Measurements from ENCODE around the gene C4A. TPM values are rescaled to one million over a fixed set of nuclear protein-coding genes. Genes with fewer than 3 reads are reported as not detected.
A peak's percentile ranks its signal among the peaks of the same experiment; 100 is the strongest.
"Not testable (repeated sequence)": the region's sequence is repeated elsewhere in the genome, so short reads cannot be mapped to it uniquely, and the experiment has no call there.

The C4A gene
- 1 to 10 TPM; 3.8 to 5.4 TPM for total RNA-seq
- total RNA-seq: 0.46 to 0.68 reads per million in 2 donors

DNA sequence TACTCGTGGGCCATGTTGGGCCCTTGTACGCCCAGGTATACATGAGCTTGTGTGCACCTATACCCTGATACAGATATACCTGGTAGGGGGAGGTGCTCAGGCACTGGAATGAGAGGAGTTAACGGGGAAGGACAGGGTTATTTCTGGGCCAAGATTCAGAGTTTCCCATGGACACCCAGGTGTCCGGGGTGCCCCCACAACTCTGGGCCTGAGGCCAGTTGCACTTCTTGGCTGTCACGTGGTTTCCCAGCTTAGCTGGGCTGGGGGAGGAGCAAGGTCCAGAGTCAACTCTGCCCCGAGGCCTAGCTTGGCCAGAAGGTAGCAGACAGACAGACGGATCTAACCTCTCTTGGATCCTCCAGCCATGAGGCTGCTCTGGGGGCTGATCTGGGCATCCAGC lies at the start of gene C4A:
C4A (plus strand) TSS at position 314 of the 400 bp plus-strand sequence; CDS start at position 365, 51 bp downstream.
- not testable (repeated sequence) for H3K27ac Mint-ChIP-seq; H3K4me1 Mint-ChIP-seq; H3K9me3 ChIP-seq (ENCODE audit: control insufficient read depth, low read length, poor library complexity, severe bottlenecking); ATAC-seq; H3K27me3 Mint-ChIP-seq; DNase-seq; H3K4me3 Mint-ChIP-seq; H3K36me3 Mint-ChIP-seq (ENCODE audit: low read depth)

DNA sequence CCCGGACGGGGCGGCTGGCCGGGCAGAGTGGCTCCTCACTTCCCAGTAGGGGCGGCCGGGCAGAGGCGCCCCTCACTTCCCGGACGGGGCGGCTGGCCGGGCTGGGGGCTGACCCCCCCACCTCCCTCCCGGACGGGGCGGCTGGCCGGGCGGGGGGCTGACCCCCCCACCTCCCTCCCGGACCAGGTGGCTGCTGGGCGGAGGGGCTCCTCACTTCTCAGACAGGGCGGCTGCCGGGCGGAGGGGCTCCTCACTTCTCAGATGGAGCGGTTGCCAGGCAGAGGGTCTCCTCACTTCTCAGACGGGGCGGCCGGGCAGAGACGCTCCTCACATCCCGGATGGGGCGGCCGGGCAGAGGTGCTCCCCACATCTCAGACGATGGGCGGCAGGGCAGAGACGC lies 49.7 kb upstream of the C4A start:
- not testable (repeated sequence) for ATAC-seq; H3K9me3 ChIP-seq (ENCODE audit: control insufficient read depth, low read length, poor library complexity, severe bottlenecking); H3K4me1 Mint-ChIP-seq; H3K27ac Mint-ChIP-seq; H3K4me3 Mint-ChIP-seq; DNase-seq; H3K27me3 Mint-ChIP-seq; H3K36me3 Mint-ChIP-seq (ENCODE audit: low read depth)

DNA sequence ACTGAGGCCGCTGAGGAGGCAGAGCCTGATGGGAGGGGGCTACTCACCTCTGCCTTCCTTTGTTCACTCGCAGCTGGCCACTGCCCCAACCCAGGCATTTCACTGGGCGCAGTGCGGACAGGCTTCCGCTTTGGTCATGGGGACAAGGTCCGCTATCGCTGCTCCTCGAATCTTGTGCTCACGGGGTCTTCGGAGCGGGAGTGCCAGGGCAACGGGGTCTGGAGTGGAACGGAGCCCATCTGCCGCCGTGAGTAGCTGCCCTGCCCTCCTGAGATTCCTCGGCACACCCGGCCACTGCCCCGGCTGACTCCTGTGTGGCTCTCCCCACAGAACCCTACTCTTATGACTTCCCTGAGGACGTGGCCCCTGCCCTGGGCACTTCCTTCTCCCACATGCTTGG lies 48.3 kb upstream of the C4A start:
- Mint-ChIP-seq H3K27me3 (peaks cover 5% of the 10 kb centered on the region), H3K36me3 (ENCODE audit: low read depth) (no peaks in the 10 kb centered on the region), H3K27ac (no peak overlapping the region), H3K4me3 (no peak overlapping the region), H3K4me1 (no peaks in the 10 kb centered on the region)
- no peaks in the 10 kb centered on the region for H3K9me3 ChIP-seq (ENCODE audit: control insufficient read depth, low read length, poor library complexity, severe bottlenecking)
- ATAC-seq (no peak), DNase-seq (no peak)

DNA sequence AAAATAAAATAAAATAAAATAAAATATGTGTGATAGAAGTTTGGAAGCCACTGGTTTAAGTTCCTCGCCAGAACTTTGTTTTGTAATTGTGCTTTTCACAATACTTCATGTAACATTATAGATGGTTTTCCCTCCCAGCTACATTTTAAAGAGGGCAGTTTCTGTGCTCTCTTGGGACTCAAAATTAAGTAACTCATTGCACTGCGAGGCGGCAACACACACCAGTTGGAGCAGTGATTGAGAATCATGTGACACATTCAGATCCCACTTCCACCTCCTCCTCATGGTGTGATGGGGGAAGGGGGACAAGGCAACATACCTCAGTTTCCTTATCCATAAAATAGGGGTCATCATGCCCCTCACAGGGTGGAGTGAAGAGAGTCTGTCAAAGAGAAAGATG lies 46.8 kb upstream of the C4A start:
- H3K9me3 ChIP-seq (ENCODE audit: control insufficient read depth, low read length, poor library complexity, severe bottlenecking): no peaks in the 10 kb centered on the region

DNA sequence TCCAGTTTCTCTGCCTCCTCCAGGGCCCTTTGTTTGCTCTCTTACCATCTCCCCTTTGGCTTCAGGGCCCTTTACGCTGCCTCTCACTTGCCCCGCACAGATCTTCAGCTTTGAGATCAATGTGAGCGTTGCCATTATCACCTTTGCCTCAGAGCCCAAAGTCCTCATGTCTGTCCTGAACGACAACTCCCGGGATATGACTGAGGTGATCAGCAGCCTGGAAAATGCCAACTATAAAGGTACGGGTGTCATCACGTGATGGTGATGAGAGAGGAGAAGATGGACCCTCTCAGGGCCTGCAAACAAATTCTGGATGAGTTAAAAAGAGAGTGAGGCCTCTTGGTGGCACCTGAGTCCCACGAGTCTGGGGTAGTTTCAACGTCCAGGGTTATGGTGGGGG lies 46.0 kb upstream of the C4A start:
- Mint-ChIP-seq H3K27ac (no peak overlapping the region), H3K4me3 (no peak overlapping the region), H3K27me3 (peaks cover 6% of the 10 kb centered on the region), H3K4me1 (no peaks in the 10 kb centered on the region), H3K36me3 (ENCODE audit: low read depth) (no peaks in the 10 kb centered on the region)
- H3K9me3 ChIP-seq (ENCODE audit: control insufficient read depth, low read length, poor library complexity, severe bottlenecking): no peaks in the 10 kb centered on the region
- no peak for DNase-seq
- no peak for ATAC-seq

More for the DNA sequence above, 46.8 kb upstream of the C4A start:
- no peak overlapping the region for H3K27ac Mint-ChIP-seq
- H3K36me3 Mint-ChIP-seq (ENCODE audit: low read depth): no peaks in the 10 kb centered on the region
- peaks cover 5% of the 10 kb centered on the region for H3K27me3 Mint-ChIP-seq
- H3K4me3 Mint-ChIP-seq: no peak overlapping the region
- no peaks in the 10 kb centered on the region for H3K4me1 Mint-ChIP-seq
- ATAC-seq (no peak), DNase-seq (no peak)

DNA sequence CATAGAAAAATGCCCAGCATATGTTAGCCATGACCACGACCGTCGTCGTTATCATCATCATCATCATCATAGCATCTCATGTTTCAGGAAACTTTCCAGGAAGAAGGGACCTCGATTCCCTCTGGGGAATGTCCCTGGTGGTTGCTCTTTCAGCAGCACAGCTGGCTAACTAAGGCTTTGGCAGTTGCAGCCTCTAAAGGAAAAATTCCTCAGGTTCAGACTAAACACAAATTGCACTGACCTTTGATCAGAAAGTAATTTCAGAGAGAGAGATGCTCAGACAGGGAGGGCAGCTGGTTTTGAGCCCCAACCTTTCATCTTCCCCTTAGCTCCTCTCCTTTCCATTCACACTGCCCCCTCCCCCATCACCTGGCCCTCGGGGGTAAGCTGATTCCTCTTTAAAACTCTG lies 41.6 kb upstream of the C4A start:
- H3K9me3 ChIP-seq (ENCODE audit: control insufficient read depth, low read length, poor library complexity, severe bottlenecking): no peaks in the 10 kb centered on the region
- no peak overlapping the region for H3K4me3 Mint-ChIP-seq
- no peaks in the 10 kb centered on the region for H3K36me3 Mint-ChIP-seq (ENCODE audit: low read depth)
- peaks cover 39% of the 10 kb centered on the region for H3K27me3 Mint-ChIP-seq
- H3K27ac Mint-ChIP-seq: no peak overlapping the region
- no peaks in the 10 kb centered on the region for H3K4me1 Mint-ChIP-seq
- ATAC-seq: no peak
- DNase-seq: no peak

DNA sequence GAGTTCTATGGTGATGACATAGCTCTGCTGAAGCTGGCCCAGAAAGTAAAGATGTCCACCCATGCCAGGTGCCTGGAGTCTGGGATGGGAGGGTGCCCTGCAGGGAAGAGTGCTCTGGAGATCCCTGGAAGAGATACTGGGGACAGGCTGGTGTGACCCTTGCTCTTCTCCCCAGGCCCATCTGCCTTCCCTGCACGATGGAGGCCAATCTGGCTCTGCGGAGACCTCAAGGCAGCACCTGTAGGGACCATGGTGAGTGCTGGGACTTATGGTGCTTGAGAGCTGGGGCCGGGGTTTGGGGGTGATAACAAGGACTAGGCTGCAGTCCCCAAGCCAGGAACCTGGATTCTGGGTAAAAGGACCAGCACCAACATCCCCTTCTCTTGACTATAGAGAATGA lies 38.1 kb upstream of the C4A start:
- no peak for ATAC-seq
- DNase-seq: no peak
- Mint-ChIP-seq H3K36me3 (ENCODE audit: low read depth) (no peaks in the 10 kb centered on the region), H3K27me3 (peaks cover 44% of the 10 kb centered on the region), H3K27ac (no peak overlapping the region), H3K4me3 (no peak overlapping the region), H3K4me1 (peaks cover 8% of the 10 kb centered on the region)
- no peaks in the 10 kb centered on the region for H3K9me3 ChIP-seq (ENCODE audit: control insufficient read depth, low read length, poor library complexity, severe bottlenecking)

DNA sequence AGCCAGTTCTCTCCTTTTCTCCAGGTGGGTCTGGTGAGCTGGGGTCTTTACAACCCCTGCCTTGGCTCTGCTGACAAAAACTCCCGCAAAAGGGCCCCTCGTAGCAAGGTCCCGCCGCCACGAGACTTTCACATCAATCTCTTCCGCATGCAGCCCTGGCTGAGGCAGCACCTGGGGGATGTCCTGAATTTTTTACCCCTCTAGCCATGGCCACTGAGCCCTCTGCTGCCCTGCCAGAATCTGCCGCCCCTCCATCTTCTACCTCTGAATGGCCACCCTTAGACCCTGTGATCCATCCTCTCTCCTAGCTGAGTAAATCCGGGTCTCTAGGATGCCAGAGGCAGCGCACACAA lies 36.7 kb upstream of the C4A start:
- no peak for ATAC-seq
- Mint-ChIP-seq H3K27ac (no peak overlapping the region), H3K4me3 (no peak overlapping the region), H3K4me1 (peaks cover 8% of the 10 kb centered on the region), H3K27me3 (peaks cover 44% of the 10 kb centered on the region), H3K36me3 (ENCODE audit: low read depth) (no peaks in the 10 kb centered on the region)
- DNase-seq: no peak
- H3K9me3 ChIP-seq (ENCODE audit: control insufficient read depth, low read length, poor library complexity, severe bottlenecking): no peaks in the 10 kb centered on the region

DNA sequence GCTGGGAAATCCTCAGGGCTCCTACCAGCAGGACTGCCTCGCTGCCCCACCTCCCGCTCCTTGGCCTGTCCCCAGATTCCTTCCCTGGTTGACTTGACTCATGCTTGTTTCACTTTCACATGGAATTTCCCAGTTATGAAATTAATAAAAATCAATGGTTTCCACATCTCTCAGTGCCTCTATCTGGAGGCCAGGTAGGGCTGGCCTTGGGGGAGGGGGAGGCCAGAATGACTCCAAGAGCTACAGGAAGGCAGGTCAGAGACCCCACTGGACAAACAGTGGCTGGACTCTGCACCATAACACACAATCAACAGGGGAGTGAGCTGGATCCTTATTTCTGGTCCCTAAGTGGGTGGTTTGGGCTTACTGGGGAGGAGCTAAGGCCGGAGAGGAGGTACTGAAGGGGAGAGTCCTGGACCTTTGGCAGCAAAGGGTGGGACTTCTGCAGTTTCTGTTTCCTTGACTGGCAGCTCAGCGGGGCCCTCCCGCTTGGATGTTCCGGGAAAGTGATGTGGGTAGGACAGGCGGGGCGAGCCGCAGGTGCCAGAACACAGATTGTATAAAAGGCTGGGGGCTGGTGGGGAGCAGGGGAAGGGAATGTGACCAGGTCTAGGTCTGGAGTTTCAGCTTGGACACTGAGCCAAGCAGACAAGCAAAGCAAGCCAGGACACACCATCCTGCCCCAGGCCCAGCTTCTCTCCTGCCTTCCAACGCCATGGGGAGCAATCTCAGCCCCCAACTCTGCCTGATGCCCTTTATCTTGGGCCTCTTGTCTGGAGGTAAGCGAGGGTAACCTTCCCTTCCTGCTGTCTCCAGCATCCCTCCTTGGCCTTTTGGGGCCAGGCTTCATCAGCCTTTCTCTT lies 36.1 kb upstream of the C4A start, which contains the start of gene CFB:
CFB (plus strand) TSS at position 589 of the 863 bp plus-strand sequence; CDS start at position 716, 127 bp downstream.
- peaks cover 39% of the 10 kb centered on the region for H3K27me3 Mint-ChIP-seq
- no peak within 1 kb of the TSS for H3K4me3 Mint-ChIP-seq
- no peak for ATAC-seq
- H3K27ac Mint-ChIP-seq: no peak within 1 kb of the TSS
- H3K9me3 ChIP-seq (ENCODE audit: control insufficient read depth, low read length, poor library complexity, severe bottlenecking): no peaks in the 10 kb centered on the region
- no peak for DNase-seq
- no peaks in the 10 kb centered on the region for H3K36me3 Mint-ChIP-seq (ENCODE audit: low read depth)
- H3K4me1 Mint-ChIP-seq: peaks cover 8% of the 10 kb centered on the region

DNA sequence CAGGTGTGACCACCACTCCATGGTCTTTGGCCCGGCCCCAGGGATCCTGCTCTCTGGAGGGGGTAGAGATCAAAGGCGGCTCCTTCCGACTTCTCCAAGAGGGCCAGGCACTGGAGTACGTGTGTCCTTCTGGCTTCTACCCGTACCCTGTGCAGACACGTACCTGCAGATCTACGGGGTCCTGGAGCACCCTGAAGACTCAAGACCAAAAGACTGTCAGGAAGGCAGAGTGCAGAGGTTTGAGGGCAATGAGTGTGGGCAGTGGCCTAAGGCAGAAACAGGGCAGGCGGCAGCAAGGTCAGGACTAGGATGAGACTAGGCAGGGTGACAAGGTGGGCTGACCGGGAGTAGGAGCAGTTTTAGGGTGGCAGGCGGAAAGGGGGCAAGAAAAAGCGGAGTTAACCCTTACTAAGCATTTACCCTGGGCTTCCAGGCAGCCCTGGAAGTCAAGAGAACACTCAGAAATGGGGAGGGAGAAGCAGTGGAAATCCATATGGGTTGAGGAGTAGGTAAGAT lies 35.4 kb upstream of the C4A start:
- no peak for ATAC-seq
- no peaks in the 10 kb centered on the region for H3K9me3 ChIP-seq (ENCODE audit: control insufficient read depth, low read length, poor library complexity, severe bottlenecking)
- no peak for DNase-seq
- Mint-ChIP-seq H3K36me3 (ENCODE audit: low read depth) (no peaks in the 10 kb centered on the region), H3K27me3 (peaks cover 34% of the 10 kb centered on the region), H3K4me1 (peaks cover 8% of the 10 kb centered on the region), H3K4me3 (no peak overlapping the region), H3K27ac (no peak overlapping the region)

DNA sequence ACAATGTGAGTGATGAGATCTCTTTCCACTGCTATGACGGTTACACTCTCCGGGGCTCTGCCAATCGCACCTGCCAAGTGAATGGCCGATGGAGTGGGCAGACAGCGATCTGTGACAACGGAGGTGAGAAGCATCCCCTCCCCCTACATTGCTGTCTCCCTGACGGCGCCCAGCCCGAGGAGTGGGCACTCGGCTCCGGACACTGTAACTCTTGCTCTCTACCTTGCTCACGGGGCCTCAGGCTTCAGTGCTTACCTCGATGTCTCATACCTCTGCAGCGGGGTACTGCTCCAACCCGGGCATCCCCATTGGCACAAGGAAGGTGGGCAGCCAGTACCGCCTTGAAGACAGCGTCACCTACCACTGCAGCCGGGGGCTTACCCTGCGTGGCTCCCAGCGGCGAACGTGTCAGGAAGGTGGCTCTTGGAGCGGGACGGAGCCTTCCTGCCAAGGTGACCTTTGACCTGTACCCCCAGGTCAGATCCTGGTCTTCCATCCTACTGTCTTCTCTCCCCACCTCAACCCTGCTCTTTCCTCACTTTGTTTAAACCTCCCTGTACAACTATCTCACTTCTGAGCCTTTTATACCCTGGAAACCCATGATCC lies 34.7 kb upstream of the C4A start:
- DNase-seq (no peak), ATAC-seq (no peak)
- H3K9me3 ChIP-seq (ENCODE audit: control insufficient read depth, low read length, poor library complexity, severe bottlenecking): no peaks in the 10 kb centered on the region
- H3K27ac Mint-ChIP-seq: no peak overlapping the region
- H3K27me3 Mint-ChIP-seq: peaks cover 30% of the 10 kb centered on the region
- no peaks in the 10 kb centered on the region for H3K36me3 Mint-ChIP-seq (ENCODE audit: low read depth)
- H3K4me1 Mint-ChIP-seq: peaks cover 8% of the 10 kb centered on the region
- H3K4me3 Mint-ChIP-seq: peak overlapping the region; percentile 55

DNA sequence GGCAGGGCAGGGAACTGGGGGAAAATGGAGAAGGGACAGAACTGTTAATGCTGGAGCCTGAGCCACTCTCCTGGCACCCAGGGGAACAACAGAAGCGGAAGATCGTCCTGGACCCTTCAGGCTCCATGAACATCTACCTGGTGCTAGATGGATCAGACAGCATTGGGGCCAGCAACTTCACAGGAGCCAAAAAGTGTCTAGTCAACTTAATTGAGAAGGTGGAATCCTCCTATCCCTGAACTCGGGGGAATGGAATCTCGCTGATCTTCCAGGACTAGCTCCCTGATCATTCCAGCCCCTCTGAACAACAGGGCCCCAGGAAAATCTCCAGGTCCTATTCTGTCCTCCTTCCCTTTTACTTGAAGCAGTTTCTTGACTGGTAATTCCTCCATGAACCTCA lies 34.0 kb upstream of the C4A start:
- peaks cover 8% of the 10 kb centered on the region for H3K4me1 Mint-ChIP-seq
- no peaks in the 10 kb centered on the region for H3K36me3 Mint-ChIP-seq (ENCODE audit: low read depth)
- ATAC-seq (no peak), DNase-seq (no peak)
- H3K27ac Mint-ChIP-seq: peak overlapping the region; percentile 60
- no peaks in the 10 kb centered on the region for H3K9me3 ChIP-seq (ENCODE audit: control insufficient read depth, low read length, poor library complexity, severe bottlenecking)
- H3K27me3 Mint-ChIP-seq: peaks cover 23% of the 10 kb centered on the region
- H3K4me3 Mint-ChIP-seq: peak overlapping the region; percentile 55

DNA sequence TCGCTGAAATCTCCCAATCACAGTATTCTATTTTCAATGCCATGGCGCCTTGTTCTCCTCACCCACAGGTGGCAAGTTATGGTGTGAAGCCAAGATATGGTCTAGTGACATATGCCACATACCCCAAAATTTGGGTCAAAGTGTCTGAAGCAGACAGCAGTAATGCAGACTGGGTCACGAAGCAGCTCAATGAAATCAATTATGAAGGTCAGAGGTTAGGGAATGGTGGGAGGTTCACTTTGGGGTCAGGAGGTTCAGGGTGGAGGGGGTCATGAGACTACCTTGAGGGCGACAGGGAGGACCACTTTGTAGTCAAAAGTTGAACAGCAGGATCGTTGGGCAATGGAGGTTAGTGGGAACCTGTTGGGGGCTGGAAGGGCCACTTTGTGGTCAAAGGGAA lies 33.6 kb upstream of the C4A start:
- peaks cover 10% of the 10 kb centered on the region for H3K4me1 Mint-ChIP-seq
- H3K4me3 Mint-ChIP-seq: peak overlapping the region; percentile 31
- peaks cover 21% of the 10 kb centered on the region for H3K27me3 Mint-ChIP-seq
- no peaks in the 10 kb centered on the region for H3K9me3 ChIP-seq (ENCODE audit: control insufficient read depth, low read length, poor library complexity, severe bottlenecking)
- H3K27ac Mint-ChIP-seq: peak overlapping the region; percentile 60
- DNase-seq (no peak), ATAC-seq (no peak)
- peaks cover 2% of the 10 kb centered on the region for H3K36me3 Mint-ChIP-seq (ENCODE audit: low read depth)
